ENCODE measurements around the gene ISCA1.

Gene ISCA1

GRCh38 chr9:86217076-86217755, 65.1 kb downstream of the ISCA1 start:
- DNase-seq: no peak

All from NCI-H1436 treated with DMSO at 0.1 percent for 48 hours (cell line).